ENCODE results near the gene RASSF7.
A peak's percentile ranks its signal among the peaks of the same experiment; 100 is the strongest.

Gene RASSF7

GRCh38 chr11:534396-535209 is 26.2 kb upstream of the RASSF7 start:
- peaks cover 23% of the 10 kb centered on the region for H3K27me3 ChIP-seq (ENCODE audit: insufficient read depth, low read length)
- H3K4me3 ChIP-seq (ENCODE audit: low read length) = peak overlapping the region; percentile 81
- 12% methylated on average over 66 of the region's 66 CpGs for WGBS
- no peak overlapping the region for H3K27ac ChIP-seq (ENCODE audit: low read depth, low read length)
- H3K4me1 ChIP-seq (ENCODE audit: insufficient read depth, low read length) = peaks cover 4% of the 10 kb centered on the region; the same call in 1 of the 2 replicates
- H3K9me3 ChIP-seq (ENCODE audit: insufficient read depth, low read depth, low read length) = no peaks in the 10 kb centered on the region
- peak overlapping the region; percentile 68 for H3K9ac ChIP-seq (ENCODE audit: low read depth, low read length)
- peaks cover 22% of the 10 kb centered on the region for H3K36me3 ChIP-seq (ENCODE audit: insufficient read depth, low read length)

- H3K27ac ChIP-seq (ENCODE audit: low read depth, low read length) = no peak overlapping the region
- under 1% methylated on average over 54 of the region's 56 CpGs for WGBS
- no peaks in the 10 kb centered on the region for H3K9me3 ChIP-seq (ENCODE audit: insufficient read depth, low read depth, low read length)
- peaks cover 4% of the 10 kb centered on the region; the same call in 1 of the 2 replicates for H3K4me1 ChIP-seq (ENCODE audit: insufficient read depth, low read length)
- H3K9ac ChIP-seq (ENCODE audit: low read depth, low read length) = peak overlapping the region; percentile 68; the same call in 1 of the 2 replicates
- H3K27me3 ChIP-seq (ENCODE audit: insufficient read depth, low read length) = peaks cover 23% of the 10 kb centered on the region
- H3K4me3 ChIP-seq (ENCODE audit: low read length) = peak overlapping the region; percentile 81
- H3K36me3 ChIP-seq (ENCODE audit: insufficient read depth, low read length) = peaks cover 22% of the 10 kb centered on the region
These were observed 25.6 kb upstream of the RASSF7 start for GRCh38 chr11:535210-535518.

DNA sequence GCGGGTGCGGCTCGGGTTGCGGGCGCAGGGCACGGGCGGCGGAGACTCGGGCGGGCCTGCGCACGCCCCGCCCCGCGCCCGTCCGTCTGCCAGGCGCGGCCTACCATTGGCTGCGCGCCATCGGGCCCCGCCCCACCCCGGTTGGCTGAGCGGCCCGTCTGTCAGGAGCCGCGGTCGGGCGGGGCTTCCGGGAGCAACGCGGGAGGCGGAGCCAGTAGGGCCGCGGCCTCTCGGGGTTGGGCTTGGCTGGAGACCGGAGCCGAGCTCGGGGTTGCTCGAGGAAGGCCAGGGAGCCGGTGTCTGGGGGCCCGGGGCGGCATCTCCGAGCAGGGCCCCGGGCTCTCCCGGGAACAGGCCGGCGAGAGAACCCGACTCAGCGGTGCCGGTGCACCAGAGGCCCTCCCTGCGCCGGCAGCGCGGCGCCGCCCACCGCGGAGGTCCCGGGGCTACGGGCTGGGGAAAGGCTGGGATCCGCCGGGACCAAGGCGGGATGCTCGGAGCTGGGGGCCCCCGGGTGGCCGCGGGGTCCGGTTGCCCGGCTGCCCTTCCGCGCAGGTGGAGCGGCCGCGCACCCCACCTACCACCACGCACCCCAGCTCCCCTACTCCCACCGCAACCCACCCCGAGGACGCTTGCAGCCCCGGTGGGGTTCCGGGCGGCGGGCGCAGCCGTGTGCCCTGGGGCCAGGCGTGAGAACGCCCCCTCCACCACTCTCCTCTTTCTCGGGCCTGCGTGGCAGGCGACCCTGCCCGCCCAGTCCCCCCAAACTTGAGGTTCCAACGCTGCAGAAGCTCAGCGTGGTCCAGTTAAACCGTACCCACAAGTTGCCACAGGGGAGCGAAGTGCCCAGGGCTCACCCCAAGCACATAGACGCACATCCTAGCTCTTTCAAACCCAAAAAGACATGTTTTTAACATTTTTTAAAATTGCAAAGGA is 25.0 kb upstream of the RASSF7 start, which contains the start of gene HRAS:
Gene HRAS, minus strand, starts transcription at position 58 of the 936 bp plus-strand sequence.
- H3K9ac ChIP-seq (ENCODE audit: low read depth, low read length) = peak within 1 kb of the TSS; percentile 75
- H3K36me3 ChIP-seq (ENCODE audit: insufficient read depth, low read length) = peaks cover 22% of the 10 kb centered on the region
- peaks cover 4% of the 10 kb centered on the region; the same call in 1 of the 2 replicates for H3K4me1 ChIP-seq (ENCODE audit: insufficient read depth, low read length)
- H3K4me3 ChIP-seq (ENCODE audit: low read length) = peak within 1 kb of the TSS; percentile 81
- 1% methylated on average over 97 of the region's 97 CpGs for WGBS
- peak within 1 kb of the TSS; percentile 58; the same call in 1 of the 2 replicates for H3K27ac ChIP-seq (ENCODE audit: low read depth, low read length)
- no peaks in the 10 kb centered on the region for H3K9me3 ChIP-seq (ENCODE audit: insufficient read depth, low read depth, low read length)
- H3K27me3 ChIP-seq (ENCODE audit: insufficient read depth, low read length) = peaks cover 23% of the 10 kb centered on the region

GRCh38 chr11:536841-537621 is 23.7 kb upstream of the RASSF7 start, which contains the start of gene LRRC56:
Gene LRRC56, plus strand, starts transcription at chr11:537527. Its CDS starts 3,158 bp downstream, at chr11:540685.
- Histone ChIP-seq H3K4me1 (ENCODE audit: insufficient read depth, low read length) (peaks cover 4% of the 10 kb centered on the region; the same call in 1 of the 2 replicates), H3K9me3 (ENCODE audit: insufficient read depth, low read depth, low read length) (no peaks in the 10 kb centered on the region), H3K27me3 (ENCODE audit: insufficient read depth, low read length) (peaks cover 23% of the 10 kb centered on the region), H3K36me3 (ENCODE audit: insufficient read depth, low read length) (peaks cover 16% of the 10 kb centered on the region), H3K4me3 (ENCODE audit: low read length) (peak within 1 kb of the TSS; percentile 81), H3K9ac (ENCODE audit: low read depth, low read length) (peak within 1 kb of the TSS; percentile 57; the same call in 1 of the 2 replicates), H3K27ac (ENCODE audit: low read depth, low read length) (no peak within 1 kb of the TSS; the same call in 1 of the 2 replicates)
- 3% methylated on average over 93 of the region's 93 CpGs for WGBS

GRCh38 chr11:537622-538430 is 22.9 kb upstream of the RASSF7 start:
- WGBS = 46% methylated on average over 19 of the region's 19 CpGs
- H3K36me3 ChIP-seq (ENCODE audit: insufficient read depth, low read length) = peaks cover 8% of the 10 kb centered on the region

DNA sequence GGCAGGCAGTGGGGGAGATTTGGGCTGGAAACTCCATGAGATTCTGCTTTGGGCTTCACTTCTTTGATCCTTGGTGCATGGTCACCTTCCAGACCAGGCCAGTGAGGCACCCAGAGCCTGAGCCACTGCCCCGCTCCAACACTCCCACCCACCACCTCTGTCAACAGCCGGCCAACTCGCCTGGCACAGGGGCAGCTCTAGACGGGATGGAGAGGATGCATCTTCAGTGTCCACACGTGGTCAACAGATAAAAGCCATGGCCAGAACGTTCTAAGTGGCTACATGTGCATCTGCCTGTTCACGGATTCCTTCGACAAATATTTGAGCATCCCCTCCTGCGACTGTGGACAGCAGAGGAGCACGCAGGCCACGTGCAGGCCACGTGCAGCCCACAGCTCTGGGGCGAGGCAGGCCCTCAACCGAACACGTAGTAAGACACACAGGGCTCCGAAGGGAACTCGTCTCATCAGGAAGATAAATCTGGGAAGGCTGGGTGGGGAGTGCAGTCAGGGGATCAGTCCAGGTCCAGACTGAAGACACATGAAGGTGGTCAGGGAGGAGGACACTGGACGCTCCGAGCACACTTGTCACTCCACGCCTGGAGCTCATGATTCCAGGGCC is 22.2 kb upstream of the RASSF7 start:
- Histone ChIP-seq H3K27ac (ENCODE audit: low read depth, low read length) (no peak overlapping the region), H3K36me3 (ENCODE audit: insufficient read depth, low read length) (peaks cover 3% of the 10 kb centered on the region), H3K9ac (ENCODE audit: low read depth, low read length) (no peak overlapping the region), H3K9me3 (ENCODE audit: insufficient read depth, low read depth, low read length) (no peaks in the 10 kb centered on the region), H3K27me3 (ENCODE audit: insufficient read depth, low read length) (peaks cover 23% of the 10 kb centered on the region), H3K4me3 (ENCODE audit: low read length) (no peak overlapping the region), H3K4me1 (ENCODE audit: insufficient read depth, low read length) (peaks cover 4% of the 10 kb centered on the region; the same call in 1 of the 2 replicates)
- WGBS = 93% methylated on average over 20 of the region's 20 CpGs

More at GRCh38 chr11:537622-538430, 22.9 kb upstream of the RASSF7 start:
- Histone ChIP-seq H3K4me1 (ENCODE audit: insufficient read depth, low read length) (peaks cover 4% of the 10 kb centered on the region; the same call in 1 of the 2 replicates), H3K9me3 (ENCODE audit: insufficient read depth, low read depth, low read length) (no peaks in the 10 kb centered on the region), H3K9ac (ENCODE audit: low read depth, low read length) (no peak overlapping the region), H3K4me3 (ENCODE audit: low read length) (peak overlapping the region; percentile 81), H3K27me3 (ENCODE audit: insufficient read depth, low read length) (peaks cover 23% of the 10 kb centered on the region), H3K27ac (ENCODE audit: low read depth, low read length) (no peak overlapping the region)

DNA sequence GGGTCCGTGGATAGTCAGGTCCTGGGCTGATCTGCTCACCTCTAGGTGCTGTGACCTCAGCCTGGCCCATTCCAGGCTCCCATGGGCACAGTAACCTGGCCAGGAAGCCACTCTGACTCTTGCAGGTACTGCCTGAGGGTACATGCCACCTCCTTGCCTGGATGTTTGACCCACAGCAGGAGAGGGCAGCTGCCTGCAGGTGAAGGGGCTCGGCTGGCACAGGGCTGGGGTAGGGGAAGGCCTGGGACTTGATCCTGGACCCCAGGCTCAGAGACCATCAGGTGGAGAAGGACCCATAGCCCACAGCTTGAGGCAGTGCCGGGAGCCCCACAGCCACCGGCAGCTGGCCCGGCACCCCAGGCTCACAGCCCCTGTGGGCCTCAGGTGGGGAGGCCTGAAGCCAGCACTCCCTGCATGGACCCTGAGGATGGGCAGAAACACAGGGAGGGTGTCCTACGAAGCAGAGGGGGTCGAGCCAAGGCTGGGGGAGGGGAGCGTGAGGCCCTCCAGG is 20.7 kb upstream of the RASSF7 start:
- Histone ChIP-seq H3K36me3 (ENCODE audit: insufficient read depth, low read length) (no peaks in the 10 kb centered on the region), H3K4me1 (ENCODE audit: insufficient read depth, low read length) (peaks cover 4% of the 10 kb centered on the region; the same call in 1 of the 2 replicates), H3K27ac (ENCODE audit: low read depth, low read length) (no peak overlapping the region), H3K9me3 (ENCODE audit: insufficient read depth, low read depth, low read length) (no peaks in the 10 kb centered on the region), H3K4me3 (ENCODE audit: low read length) (no peak overlapping the region), H3K9ac (ENCODE audit: low read depth, low read length) (no peak overlapping the region), H3K27me3 (ENCODE audit: insufficient read depth, low read length) (peaks cover 23% of the 10 kb centered on the region)
- 88% methylated on average over 8 of the region's 8 CpGs for WGBS

- Histone ChIP-seq H3K4me3 (ENCODE audit: low read length) (no peak overlapping the region), H3K4me1 (ENCODE audit: insufficient read depth, low read length) (peaks cover 4% of the 10 kb centered on the region; the same call in 1 of the 2 replicates), H3K9ac (ENCODE audit: low read depth, low read length) (no peak overlapping the region), H3K9me3 (ENCODE audit: insufficient read depth, low read depth, low read length) (no peaks in the 10 kb centered on the region), H3K36me3 (ENCODE audit: insufficient read depth, low read length) (no peaks in the 10 kb centered on the region), H3K27me3 (ENCODE audit: insufficient read depth, low read length) (peaks cover 23% of the 10 kb centered on the region), H3K27ac (ENCODE audit: low read depth, low read length) (no peak overlapping the region)
- 82% methylated on average over 23 of the region's 23 CpGs for WGBS
These were observed 20.0 kb upstream of the RASSF7 start for GRCh38 chr11:540583-541432.

DNA sequence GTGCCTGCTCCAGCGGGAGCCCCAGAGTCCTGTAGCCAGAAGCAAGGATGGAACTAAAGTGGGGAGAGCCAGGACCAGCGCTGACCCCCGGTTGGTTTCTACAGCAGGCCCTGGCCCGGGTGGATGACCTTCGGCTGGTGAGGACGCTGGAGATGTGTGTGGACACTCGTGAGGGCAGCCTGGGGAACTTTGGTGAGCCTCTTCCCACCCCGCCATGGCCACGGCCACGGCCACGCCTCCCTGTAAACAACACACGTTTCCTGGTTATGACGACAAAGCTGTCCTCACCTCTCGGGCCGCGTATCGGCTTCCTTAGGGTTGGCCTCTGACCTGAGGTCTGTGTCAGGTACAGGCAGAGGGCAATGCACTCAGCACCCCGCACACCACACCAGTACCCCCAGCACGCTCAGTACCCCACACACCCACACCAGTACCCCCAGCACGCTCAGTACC is 19.3 kb upstream of the RASSF7 start:
- Histone ChIP-seq H3K4me3 (ENCODE audit: low read length) (no peak overlapping the region), H3K4me1 (ENCODE audit: insufficient read depth, low read length) (peaks cover 4% of the 10 kb centered on the region; the same call in 1 of the 2 replicates), H3K27me3 (ENCODE audit: insufficient read depth, low read length) (peaks cover 18% of the 10 kb centered on the region), H3K27ac (ENCODE audit: low read depth, low read length) (no peak overlapping the region), H3K9ac (ENCODE audit: low read depth, low read length) (no peak overlapping the region), H3K36me3 (ENCODE audit: insufficient read depth, low read length) (no peaks in the 10 kb centered on the region), H3K9me3 (ENCODE audit: insufficient read depth, low read depth, low read length) (no peaks in the 10 kb centered on the region)
- 95% methylated on average over 17 of the region's 20 CpGs for WGBS

All from HUES64 (cell line).